GM15510 (cell line): ENCODE results near the gene KIRREL3.

Experiments
- POLR2A ChIP-seq: IDR thresholded peaks from 3 replicates; pipeline ENCODE4 v1.6.1; 2011; ENCODE audit warnings: borderline replicate concordance; ENCODE audit not compliant: insufficient read length; ENCODE audit errors: extremely low read depth

The KIRREL3 gene

GRCh38 chr11:126481303-126481680 lies 519.3 kb downstream of the KIRREL3 start:
- TF ChIP-seq POLR2A, result no peak

- TF ChIP-seq POLR2A, result no peak
Observed at GRCh38 chr11:126480410-126481302, 519.9 kb downstream of the KIRREL3 start.

- TF ChIP-seq POLR2A, result no peak
Observed at GRCh38 chr11:126480015-126480409, 520.6 kb downstream of the KIRREL3 start.

- TF ChIP-seq POLR2A, result no peak
Observed at GRCh38 chr11:126479178-126479930, 521.2 kb downstream of the KIRREL3 start.

GRCh38 chr11:126478466-126478865 lies 522.1 kb downstream of the KIRREL3 start:
- TF ChIP-seq POLR2A, result no peak

GRCh38 chr11:126477535-126478305 lies 522.9 kb downstream of the KIRREL3 start:
- TF ChIP-seq POLR2A, result no peak

- no peak for TF ChIP-seq POLR2A
Observed at GRCh38 chr11:126476977-126477376, 523.6 kb downstream of the KIRREL3 start.

- TF ChIP-seq POLR2A, result no peak
Observed at GRCh38 chr11:126476266-126476924, 524.2 kb downstream of the KIRREL3 start.

GRCh38 chr11:126475014-126475991 lies 525.3 kb downstream of the KIRREL3 start:
- TF ChIP-seq POLR2A, result no peak

- no peak for TF ChIP-seq POLR2A
Observed at GRCh38 chr11:126474220-126474619, 526.4 kb downstream of the KIRREL3 start.

GRCh38 chr11:126473269-126473668 lies 527.3 kb downstream of the KIRREL3 start:
- TF ChIP-seq POLR2A, result no peak

- no peak for TF ChIP-seq POLR2A
Observed at GRCh38 chr11:126469311-126469710, 531.3 kb downstream of the KIRREL3 start.

GRCh38 chr11:126468102-126468521 lies 532.5 kb downstream of the KIRREL3 start:
- no peak for TF ChIP-seq POLR2A

- TF ChIP-seq POLR2A, result no peak
Observed at GRCh38 chr11:126467471-126467870, 533.1 kb downstream of the KIRREL3 start.

- TF ChIP-seq POLR2A, result no peak
Observed at GRCh38 chr11:126467046-126467370, 533.6 kb downstream of the KIRREL3 start.
